Nephron progenitor cell (in vitro differentiated cells): ENCODE measurements around the gene PIGH.

Experiments used
- DNase-seq: peaks from one replicate; pipeline ENCODE4 v3.0.0; 2021
- H3K27ac Mint-ChIP-seq: 2 replicates; pipeline ENCODE4 v1.8.0; 2021; ENCODE audit warnings: mild to moderate bottlenecking, moderate library complexity, mixed read lengths
- H3K27me3 Mint-ChIP-seq: 2 replicates; pipeline ENCODE4 v1.8.0; 2021; ENCODE audit warnings: mild to moderate bottlenecking, low read depth, mixed read lengths; ENCODE audit not compliant: poor library complexity
- H3K36me3 Mint-ChIP-seq: 2 replicates; pipeline ENCODE4 v1.8.0; 2021; ENCODE audit warnings: low read depth, mixed read lengths
- H3K4me1 Mint-ChIP-seq: 2 replicates; pipeline ENCODE4 v1.8.0; 2021; ENCODE audit warnings: mixed read lengths
- H3K4me3 Mint-ChIP-seq: 2 replicates; pipeline ENCODE4 v1.8.0; 2021; ENCODE audit warnings: mild to moderate bottlenecking, moderate library complexity, mixed read lengths
- H3K9me3 Mint-ChIP-seq: 2 replicates; pipeline ENCODE4 v1.8.0; 2021; ENCODE audit warnings: mild to moderate bottlenecking, moderate library complexity, mixed read lengths
- CTCF ChIP-seq: fragments of 200-600 bp; sonication (generic); IDR thresholded peaks from 2 replicates; pipeline ENCODE4 v1.5.0; 2021; ENCODE audit warnings: antibody characterized with exemption

The PIGH gene

GRCh38 chr14:67572608-67573007 is 27.5 kb downstream of the PIGH start:
- DNase-seq, result no peak
- no peak for TF ChIP-seq CTCF
- no peak overlapping the region for H3K4me3 Mint-ChIP-seq
- H3K36me3 Mint-ChIP-seq, result peaks cover 30% of the 10 kb centered on the region
- H3K27ac Mint-ChIP-seq, result no peak overlapping the region
- peaks cover 30% of the 10 kb centered on the region for H3K4me1 Mint-ChIP-seq
- no peaks in the 10 kb centered on the region for H3K9me3 Mint-ChIP-seq
- no peaks in the 10 kb centered on the region for H3K27me3 Mint-ChIP-seq

- H3K4me1 Mint-ChIP-seq, result peaks cover 36% of the 10 kb centered on the region
- H3K9me3 Mint-ChIP-seq, result no peaks in the 10 kb centered on the region
- no peak for TF ChIP-seq CTCF
- DNase-seq, result peak; percentile 14
- H3K27me3 Mint-ChIP-seq, result no peaks in the 10 kb centered on the region
- peaks cover 34% of the 10 kb centered on the region for H3K36me3 Mint-ChIP-seq
- no peak overlapping the region for H3K4me3 Mint-ChIP-seq
- H3K27ac Mint-ChIP-seq, result no peak overlapping the region
Observed at GRCh38 chr14:67571991-67572323, 28.1 kb downstream of the PIGH start.

GRCh38 chr14:67571275-67571990 is 28.6 kb downstream of the PIGH start:
- no peak overlapping the region for H3K27ac Mint-ChIP-seq
- H3K4me3 Mint-ChIP-seq, result no peak overlapping the region
- DNase-seq, result peak; percentile 73
- TF ChIP-seq CTCF, result peak; percentile 80
- H3K27me3 Mint-ChIP-seq, result no peaks in the 10 kb centered on the region
- no peaks in the 10 kb centered on the region for H3K9me3 Mint-ChIP-seq
- peaks cover 37% of the 10 kb centered on the region for H3K36me3 Mint-ChIP-seq
- H3K4me1 Mint-ChIP-seq, result peaks cover 41% of the 10 kb centered on the region

GRCh38 chr14:67570453-67570852 is 29.6 kb downstream of the PIGH start:
- Mint-ChIP-seq H3K9me3 (no peaks in the 10 kb centered on the region), H3K4me3 (no peak overlapping the region), H3K36me3 (peaks cover 29% of the 10 kb centered on the region), H3K27ac (no peak overlapping the region), H3K27me3 (peaks cover 4% of the 10 kb centered on the region), H3K4me1 (peaks cover 42% of the 10 kb centered on the region)
- no peak for DNase-seq
- TF ChIP-seq CTCF, result no peak

- Mint-ChIP-seq H3K36me3 (peaks cover 25% of the 10 kb centered on the region), H3K4me1 (peaks cover 42% of the 10 kb centered on the region), H3K9me3 (no peaks in the 10 kb centered on the region), H3K4me3 (no peak overlapping the region), H3K27ac (peak overlapping the region; percentile 92), H3K27me3 (peaks cover 4% of the 10 kb centered on the region)
- TF ChIP-seq CTCF, result no peak
- no peak for DNase-seq
Observed at GRCh38 chr14:67569651-67570290, 30.3 kb downstream of the PIGH start.
